HepG2 (cell line): ENCODE measurements around the gene TLL2. TPM values are rescaled to one million over a fixed set of nuclear protein-coding genes. Genes with fewer than 3 reads are reported as not detected.

Experiments used
- ATF5 ChIP-seq: sonication (generic); formaldehyde crosslinking; IDR thresholded peaks from 2 replicates; pipeline ENCODE4 v1.4.0; 2020; ENCODE audit warnings: mild to moderate bottlenecking, low read depth, missing genetic modification reagents
- BATF2 ChIP-seq: sonication (generic); formaldehyde crosslinking; IDR thresholded peaks from 2 replicates; pipeline ENCODE4 v1.8.0; 2022; ENCODE audit warnings: mild to moderate bottlenecking, missing genetic modification reagents, moderate library complexity
- CBX5 ChIP-seq: sonication (generic); formaldehyde crosslinking; IDR thresholded peaks from 2 replicates; pipeline ENCODE4 v1.4.0; 2020; ENCODE audit warnings: missing genetic modification reagents, borderline replicate concordance
- HMG20A ChIP-seq: IDR thresholded peaks from 2 replicates; pipeline ENCODE4 v1.6.1; 2016; ENCODE audit warnings: borderline replicate concordance
- MIXL1 ChIP-seq: IDR thresholded peaks from 2 replicates; pipeline ENCODE4 v1.6.1; 2016
- NCOA2 ChIP-seq: sonication (generic); formaldehyde crosslinking; IDR thresholded peaks from 2 replicates; pipeline ENCODE4 v1.8.0; 2022; ENCODE audit warnings: inconsistent platforms
- NFYB ChIP-seq: sonication (generic); formaldehyde crosslinking; IDR thresholded peaks from 2 replicates; pipeline ENCODE4 v1.4.0; 2020; ENCODE audit warnings: missing genetic modification reagents
- PHB2 ChIP-seq: fragments of 450-650 bp; IDR thresholded peaks from 2 replicates; pipeline ENCODE4 v1.6.1; 2018; ENCODE audit not compliant: partially characterized antibody
- RXRA ChIP-seq: sonication (generic); formaldehyde crosslinking; IDR thresholded peaks from 2 replicates; pipeline ENCODE4 v1.5.1; 2020; ENCODE audit warnings: missing genetic modification reagents
- SIN3B ChIP-seq: fragments of 150-350 bp; IDR thresholded peaks from 2 replicates; pipeline ENCODE4 v1.6.1; 2014; ENCODE audit warnings: low read length
- ZC3H13 ChIP-seq: sonication (generic); formaldehyde crosslinking; IDR thresholded peaks from 2 replicates; pipeline ENCODE4 v1.8.1; 2023; ENCODE audit warnings: mild to moderate bottlenecking, missing genetic modification reagents, moderate library complexity
- ZMYM4 ChIP-seq: sonication (generic); formaldehyde crosslinking; IDR thresholded peaks from 2 replicates; pipeline ENCODE4 v1.8.1; 2023; ENCODE audit warnings: mild to moderate bottlenecking, missing genetic modification reagents
- ZNF101 ChIP-seq: sonication (generic); formaldehyde crosslinking; IDR thresholded peaks from 2 replicates; pipeline ENCODE4 v1.4.0; 2020; ENCODE audit warnings: mild to moderate bottlenecking, low read depth, missing genetic modification reagents, borderline replicate concordance
- ZNF12 ChIP-seq: sonication (generic); formaldehyde crosslinking; IDR thresholded peaks from 2 replicates; pipeline ENCODE4 v1.5.0; 2020; ENCODE audit warnings: missing genetic modification reagents
- ZNF121 ChIP-seq: sonication (generic); formaldehyde crosslinking; IDR thresholded peaks from 2 replicates; pipeline ENCODE4 v1.5.0; 2020; ENCODE audit warnings: mild to moderate bottlenecking, missing genetic modification reagents
- ZNF143 ChIP-seq: sonication (generic); formaldehyde crosslinking; IDR thresholded peaks from 2 replicates; pipeline ENCODE4 v1.4.0; 2020; ENCODE audit warnings: missing genetic modification reagents
- ZNF205 ChIP-seq: IDR thresholded peaks from 2 replicates; pipeline ENCODE4 v1.6.1; 2018; ENCODE audit warnings: missing biosample characterization, missing genetic modification reagents
- ZNF264 ChIP-seq: sonication (generic); formaldehyde crosslinking; IDR thresholded peaks from 2 replicates; pipeline ENCODE4 v1.4.0; 2020; ENCODE audit warnings: missing genetic modification reagents
- ZNF446 ChIP-seq: sonication (generic); formaldehyde crosslinking; IDR thresholded peaks from 2 replicates; pipeline ENCODE4 v1.5.0; 2020; ENCODE audit warnings: mild to moderate bottlenecking, missing genetic modification reagents
- ZNF513 ChIP-seq: sonication (generic); formaldehyde crosslinking; conservative IDR thresholded peaks from 2 replicates; pipeline ENCODE4 v1.5.0; 2020; ENCODE audit warnings: missing genetic modification reagents
- ZNF557 ChIP-seq: sonication (generic); formaldehyde crosslinking; IDR thresholded peaks from 2 replicates; pipeline ENCODE4 v1.4.0; 2020; ENCODE audit warnings: missing genetic modification reagents
- ZZZ3 ChIP-seq: sonication (generic); formaldehyde crosslinking; IDR thresholded peaks from 2 replicates; pipeline ENCODE4 v1.4.0; 2020; ENCODE audit warnings: missing genetic modification reagents, mild to moderate bottlenecking, borderline replicate concordance
- polyA plus RNA-seq, 8 experiments: library from polyadenylated mRNA; depleted of rRNA in 3 of 8; stranded (reverse) in 7 of 8; unstranded in 1 of 8; fragments of >200 nt; fragmentation: Illumina TruSeq in 4 of 8; extraction: Trizol in 4 of 8; gene quantifications; 2 replicates each; pipeline versions ENCODE4 v1.2.1 to v1.2.3, GENCODE V29; 2011 to 2016; ENCODE audit warnings: low read depth in 4 of 8, missing spikeins in 1 of 8, mixed read lengths in 1 of 8; ENCODE audit not compliant: insufficient read depth in 1 of 8
- total RNA-seq, 5 experiments: library from RNA; depleted of rRNA; stranded (reverse); fragments of >200 nt; fragmentation: Illumina TruSeq; extraction: Trizol; gene quantifications; 2 replicates each; pipeline ENCODE4 v1.2.3, GENCODE V29; 2016; ENCODE audit warnings: low read depth in 1 of 5
- TF ChIP-seq, protein P1 (sequence below): sonication (generic); formaldehyde crosslinking; IDR thresholded peaks from 2 replicates; pipeline ENCODE4 v1.5.0; 2020; ENCODE audit warnings: missing genetic modification reagents
- TF ChIP-seq, protein P2 (sequence below): IDR thresholded peaks from 2 replicates; pipeline ENCODE4 v1.6.1; 2016; ENCODE audit warnings: missing compliant biosample characterization, missing genetic modification reagents, borderline replicate concordance

Gene TLL2
- total and polyA plus RNA-seq, 2 of the 13 experiments (the other 11 are each of a cell fraction or from before 2014, with no cell fraction given) = 0.09 TPM; not detected in 1

- no peak for TF ChIP-seq ZNF513
- TF ChIP-seq ZNF205 (CRISPR knock-in tag) = no peak
- TF ChIP-seq, protein P1, sequence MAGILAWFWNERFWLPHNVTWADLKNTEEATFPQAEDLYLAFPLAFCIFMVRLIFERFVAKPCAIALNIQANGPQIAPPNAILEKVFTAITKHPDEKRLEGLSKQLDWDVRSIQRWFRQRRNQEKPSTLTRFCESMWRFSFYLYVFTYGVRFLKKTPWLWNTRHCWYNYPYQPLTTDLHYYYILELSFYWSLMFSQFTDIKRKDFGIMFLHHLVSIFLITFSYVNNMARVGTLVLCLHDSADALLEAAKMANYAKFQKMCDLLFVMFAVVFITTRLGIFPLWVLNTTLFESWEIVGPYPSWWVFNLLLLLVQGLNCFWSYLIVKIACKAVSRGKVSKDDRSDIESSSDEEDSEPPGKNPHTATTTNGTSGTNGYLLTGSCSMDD (CRISPR knock-in tag) = no peak
- TF ChIP-seq ZNF446 (CRISPR knock-in tag) = no peak; the same call in 1 of the 2 replicates
- 0 out of 2 replicates have a peak, but pooled peaks have one; percentile 25 for TF ChIP-seq CBX5 (CRISPR knock-in tag)
- TF ChIP-seq, protein P2, sequence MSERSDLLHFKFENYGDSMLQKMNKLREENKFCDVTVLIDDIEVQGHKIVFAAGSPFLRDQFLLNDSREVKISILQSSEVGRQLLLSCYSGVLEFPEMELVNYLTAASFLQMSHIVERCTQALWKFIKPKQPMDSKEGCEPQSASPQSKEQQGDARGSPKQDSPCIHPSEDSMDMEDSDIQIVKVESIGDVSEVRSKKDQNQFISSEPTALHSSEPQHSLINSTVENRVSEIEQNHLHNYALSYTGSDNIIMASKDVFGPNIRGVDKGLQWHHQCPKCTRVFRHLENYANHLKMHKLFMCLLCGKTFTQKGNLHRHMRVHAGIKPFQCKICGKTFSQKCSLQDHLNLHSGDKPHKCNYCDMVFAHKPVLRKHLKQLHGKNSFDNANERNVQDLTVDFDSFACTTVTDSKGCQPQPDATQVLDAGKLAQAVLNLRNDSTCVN (CRISPR knock-in tag) = 0 out of 2 replicates have a peak, but pooled peaks have one; percentile 17
- TF ChIP-seq BATF2 = no peak
- 0 out of 2 replicates have a peak, but pooled peaks have one; percentile 39 for TF ChIP-seq ZC3H13
- TF ChIP-seq SIN3B = no peak
- peak; percentile 79 for TF ChIP-seq NFYB (CRISPR knock-in tag)
- TF ChIP-seq ZZZ3 (CRISPR knock-in tag) = no peak
- peak; percentile 47; the same call in 1 of the 2 replicates for TF ChIP-seq RXRA (CRISPR knock-in tag)
- no peak for TF ChIP-seq NCOA2 (CRISPR knock-in tag)
- TF ChIP-seq ZNF264 (CRISPR knock-in tag) = 0 out of 2 replicates have a peak, but pooled peaks have one; percentile 74
- TF ChIP-seq ZNF143 = 0 out of 2 replicates have a peak, but pooled peaks have one; percentile 32
- TF ChIP-seq ZNF557 (CRISPR knock-in tag) = 0 out of 2 replicates have a peak, but pooled peaks have one; percentile 53
- TF ChIP-seq MIXL1 (CRISPR knock-in tag) = no peak
- TF ChIP-seq PHB2 = no peak
- TF ChIP-seq ZNF121 = 0 out of 2 replicates have a peak, but pooled peaks have one; percentile 28
- no peak for TF ChIP-seq ZNF101 (CRISPR knock-in tag)
- TF ChIP-seq ATF5 = no peak
- 0 out of 2 replicates have a peak, but pooled peaks have one; percentile 17 for TF ChIP-seq HMG20A (CRISPR knock-in tag)
- peak; percentile 80 for TF ChIP-seq ZMYM4 (CRISPR knock-in tag)
- TF ChIP-seq ZNF12 (CRISPR knock-in tag) = no peak
Measured at GRCh38 chr10:96513698-96514561, at the start of gene TLL2 (continued).
